HG03521 (cell line): ENCODE data around the gene PLCD3.

ENCODE experiments used
- ATAC-seq: cut with Tn5 transposase; IDR thresholded peaks from one replicate; pipeline ENCODE4 v1.9.1; 2021; ENCODE audit warnings: mild to moderate bottlenecking, moderate library complexity; ENCODE audit not compliant: unreplicated experiment

PLCD3 gene

DNA sequence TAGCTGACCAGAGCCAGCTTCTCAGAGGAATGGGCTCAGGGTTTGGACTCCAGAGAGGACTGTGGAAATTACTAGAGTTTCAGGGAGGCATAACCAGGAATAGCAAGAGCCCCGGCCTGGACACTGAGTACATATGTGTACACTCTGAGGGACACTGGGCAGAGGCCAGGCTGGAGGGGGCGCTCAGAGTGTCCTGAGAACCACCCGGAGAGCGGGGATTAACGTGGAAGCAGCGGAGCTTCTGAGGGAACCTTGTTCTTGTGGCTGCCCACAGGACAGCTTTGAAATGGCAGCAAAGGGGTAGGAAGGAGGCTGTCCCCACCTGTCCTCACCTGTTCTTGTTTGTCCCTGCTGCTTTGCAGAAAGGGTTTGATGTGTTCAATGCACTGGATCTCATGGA lies 27.8 kb downstream of the PLCD3 start:
- no peak for ATAC-seq

DNA sequence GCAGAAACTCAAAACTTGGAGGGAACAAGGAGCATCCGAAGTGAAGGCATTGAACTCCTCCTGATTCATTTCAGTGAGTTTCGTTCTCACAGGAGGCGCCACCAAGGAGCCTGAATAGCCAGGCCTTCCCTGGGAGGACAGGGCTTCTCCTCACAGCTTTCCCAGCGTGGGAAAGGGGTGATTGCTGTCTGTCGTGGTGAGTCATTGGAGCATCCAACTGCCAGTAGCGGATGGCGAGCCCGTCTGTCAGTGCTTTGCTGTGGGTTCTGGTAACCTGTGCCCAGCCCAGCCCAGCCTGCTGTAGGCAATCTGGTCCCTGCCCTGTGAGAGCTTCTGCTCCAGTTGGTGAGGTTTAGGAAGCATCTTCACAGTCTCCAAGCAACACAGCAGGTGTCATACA lies 28.3 kb downstream of the PLCD3 start:
- ATAC-seq = no peak

DNA sequence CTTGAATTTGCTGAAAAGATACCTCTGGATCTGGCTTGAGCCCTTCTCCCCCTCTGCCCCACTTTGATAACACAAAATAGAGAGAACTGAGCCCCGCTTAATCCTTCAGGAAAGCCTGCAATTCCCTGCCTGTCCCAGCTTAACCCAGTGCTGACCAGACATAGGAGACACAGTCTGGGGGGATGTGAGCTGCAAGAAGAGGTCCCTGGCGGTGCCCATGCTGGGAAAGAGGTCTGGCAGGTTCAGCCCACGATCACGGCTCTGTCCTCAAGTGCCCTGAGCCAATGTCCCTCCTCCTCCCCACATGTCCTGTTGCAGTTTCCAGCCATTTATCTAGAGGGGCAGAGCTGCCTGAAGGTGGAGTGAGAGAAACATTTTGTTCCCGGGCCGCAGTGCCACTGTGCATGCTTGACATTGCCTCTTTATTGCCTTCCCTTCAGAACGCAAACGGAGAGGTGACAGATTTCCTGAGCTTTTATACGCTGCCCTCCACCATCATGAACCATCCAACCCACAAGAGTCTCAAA lies 29.0 kb downstream of the PLCD3 start:
- ATAC-seq = no peak

DNA sequence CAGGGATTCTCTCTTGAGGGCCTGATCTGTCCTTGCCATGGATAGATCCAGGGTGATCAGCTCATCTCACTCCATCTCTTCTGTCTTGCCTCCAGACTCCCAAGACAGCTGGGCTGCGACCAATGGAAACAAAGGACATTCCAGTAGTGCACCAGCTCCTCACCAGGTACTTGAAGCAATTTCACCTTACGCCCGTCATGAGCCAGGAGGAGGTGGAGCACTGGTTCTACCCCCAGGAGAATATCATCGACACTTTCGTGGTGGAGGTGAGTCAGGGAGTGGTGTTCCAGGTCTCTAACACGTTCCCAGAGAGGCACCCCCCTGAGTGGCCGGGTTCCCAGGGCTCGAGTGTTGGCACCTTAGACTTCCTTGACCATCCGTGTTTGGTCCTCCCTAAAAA lies 29.5 kb downstream of the PLCD3 start:
- no peak for ATAC-seq

DNA sequence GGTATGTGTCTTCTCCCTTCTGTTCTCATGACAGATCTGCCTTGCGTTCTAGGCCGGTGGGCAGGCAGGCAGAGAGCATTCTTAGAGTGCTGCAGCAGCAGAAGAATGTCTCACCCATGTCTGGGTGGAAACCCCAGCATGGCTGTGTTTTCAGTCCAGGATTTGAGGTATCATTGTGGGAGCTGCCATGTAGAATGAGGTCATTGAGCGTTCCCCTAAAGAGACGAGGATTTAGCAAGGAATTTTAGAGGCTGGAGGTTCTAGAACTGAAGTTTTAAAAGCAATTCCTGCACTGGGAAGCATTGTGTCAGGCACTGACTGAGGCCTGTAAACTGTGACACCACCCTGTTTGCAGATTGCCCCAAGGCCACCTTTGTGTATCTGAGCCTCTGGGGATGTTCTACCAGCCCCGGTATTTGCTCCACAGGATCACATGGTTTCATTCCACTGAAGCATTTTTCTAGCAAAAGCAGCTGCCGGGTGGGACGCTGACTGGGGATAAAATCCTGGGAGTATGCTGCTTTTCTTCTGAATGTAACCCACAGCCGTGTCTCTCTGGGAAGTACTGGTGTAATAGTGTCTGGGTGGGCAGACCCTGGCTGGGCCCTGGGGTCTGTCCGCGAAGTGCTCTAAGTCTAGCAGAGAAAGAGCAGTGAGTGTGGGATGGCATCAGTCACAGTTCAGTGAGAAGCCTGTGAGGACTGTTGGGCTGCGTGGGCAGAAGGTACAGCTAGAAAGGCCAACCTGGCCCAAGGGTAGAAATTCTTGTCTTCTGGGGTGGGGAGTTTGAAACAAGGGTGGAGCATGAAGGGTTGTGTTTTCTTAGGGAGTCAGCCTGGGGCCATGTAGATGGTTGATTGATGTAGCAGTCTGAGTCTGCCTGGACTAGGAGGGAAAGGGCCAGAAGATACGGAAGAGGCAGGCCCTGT lies 30.2 kb downstream of the PLCD3 start:
- no peak for ATAC-seq

DNA sequence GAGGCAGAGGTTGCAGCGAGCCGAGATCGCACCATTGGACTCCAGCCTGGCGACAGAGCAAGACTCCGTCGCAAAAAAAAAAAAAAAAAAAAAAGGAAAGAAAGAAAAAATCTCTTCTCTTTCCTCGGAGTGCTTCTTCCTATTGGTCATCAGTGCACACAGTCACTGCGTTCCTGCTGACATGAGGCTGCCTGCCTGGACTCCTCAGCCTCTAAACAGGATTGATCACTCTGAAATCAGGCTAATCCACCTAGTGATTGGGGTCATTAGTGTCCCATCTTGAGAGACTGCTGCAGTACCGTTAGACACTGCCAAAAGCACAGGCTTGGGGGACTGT lies 30.8 kb downstream of the PLCD3 start:
- ATAC-seq = no peak

DNA sequence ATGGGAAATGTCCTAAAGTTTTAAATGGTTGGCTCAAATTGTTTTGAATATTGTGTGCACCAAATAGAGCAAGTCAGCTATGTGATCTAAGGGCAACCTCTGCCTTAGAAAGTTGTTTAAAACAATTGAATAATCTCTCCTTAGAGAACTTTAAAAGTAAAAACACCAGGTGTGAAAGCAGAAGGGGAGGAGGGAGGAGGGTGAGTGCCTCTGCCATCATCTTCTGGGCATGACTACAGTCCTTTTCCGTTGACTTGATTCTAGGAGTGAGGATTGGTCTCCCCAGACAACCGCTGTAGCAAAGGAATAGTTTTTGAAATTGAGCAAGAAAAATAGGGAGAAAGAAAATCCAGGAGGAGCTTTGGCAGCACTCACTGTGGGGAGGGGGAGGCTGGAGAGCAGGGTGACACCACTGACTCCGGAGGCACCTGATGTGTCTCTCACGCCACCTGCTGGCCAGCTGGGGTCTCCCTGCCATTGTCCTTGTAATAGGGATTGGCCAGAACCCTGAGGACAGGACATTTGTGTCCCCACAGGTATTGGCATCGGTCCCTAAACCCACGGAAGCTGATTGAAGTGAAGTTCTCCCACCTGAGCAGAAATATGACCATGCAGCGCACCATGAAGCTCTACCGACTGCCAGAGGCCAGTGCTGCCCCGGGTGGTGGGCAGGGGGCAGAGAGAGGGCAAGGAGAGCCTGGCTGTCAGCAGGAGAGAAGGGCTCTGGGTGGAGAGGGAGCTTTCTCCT lies 33.3 kb downstream of the PLCD3 start:
- no peak for ATAC-seq

DNA sequence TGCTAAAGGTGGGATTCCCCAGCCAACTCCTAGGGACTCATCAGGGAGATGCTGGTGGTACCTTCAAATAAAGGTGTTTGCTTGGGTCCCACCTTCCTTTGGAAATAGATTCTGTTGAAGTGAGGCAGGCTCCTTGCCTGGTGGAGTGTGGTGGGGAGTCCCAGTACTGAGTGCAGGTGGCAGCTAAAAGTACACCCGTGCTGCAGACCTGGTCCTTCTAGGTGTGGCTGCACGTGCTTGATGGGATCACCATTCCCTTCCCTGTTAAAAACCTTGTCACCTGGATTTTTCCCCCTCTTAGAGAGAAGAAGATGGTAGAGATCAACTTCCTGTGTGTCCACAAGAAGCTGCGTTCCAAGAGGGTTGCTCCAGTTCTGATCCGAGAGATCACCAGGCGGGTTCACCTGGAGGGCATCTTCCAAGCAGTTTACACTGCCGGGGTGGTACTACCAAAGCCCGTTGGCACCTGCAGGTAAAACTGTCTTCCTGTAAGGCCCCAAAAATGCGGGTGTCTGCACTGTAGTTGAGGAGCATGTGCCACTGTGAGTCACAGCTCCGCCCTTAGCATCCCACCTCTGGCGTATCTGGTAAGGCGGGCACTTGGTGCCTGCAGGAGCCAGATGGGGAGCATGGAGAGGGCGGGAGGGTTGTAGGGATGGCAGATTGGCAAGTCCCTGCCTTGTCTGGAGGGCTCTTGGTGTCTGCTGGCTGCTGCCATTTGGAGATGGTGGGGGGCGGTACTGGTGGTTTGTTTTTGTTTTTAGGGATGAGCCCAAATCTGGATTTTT lies 34.0 kb downstream of the PLCD3 start:
- no peak for ATAC-seq

DNA sequence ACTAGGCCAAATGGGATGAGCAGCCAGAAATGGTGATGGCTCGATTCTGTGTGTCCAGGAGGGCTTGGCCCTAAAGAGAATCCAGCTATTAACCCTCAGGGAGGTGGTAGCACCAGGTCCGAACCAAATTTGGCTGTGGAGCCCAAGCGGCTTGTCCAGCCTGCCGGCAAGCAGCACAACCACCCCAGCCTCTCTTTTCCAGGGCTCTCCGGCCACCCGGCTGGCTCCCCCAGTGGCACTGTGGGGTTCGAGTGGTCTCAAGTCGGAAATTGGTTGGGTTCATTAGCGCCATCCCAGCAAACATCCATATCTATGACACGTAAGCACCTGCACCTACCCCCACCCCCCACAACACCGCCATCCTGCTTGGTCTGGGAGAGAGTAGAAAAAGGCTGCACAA lies 35.4 kb downstream of the PLCD3 start:
- no peak for ATAC-seq

DNA sequence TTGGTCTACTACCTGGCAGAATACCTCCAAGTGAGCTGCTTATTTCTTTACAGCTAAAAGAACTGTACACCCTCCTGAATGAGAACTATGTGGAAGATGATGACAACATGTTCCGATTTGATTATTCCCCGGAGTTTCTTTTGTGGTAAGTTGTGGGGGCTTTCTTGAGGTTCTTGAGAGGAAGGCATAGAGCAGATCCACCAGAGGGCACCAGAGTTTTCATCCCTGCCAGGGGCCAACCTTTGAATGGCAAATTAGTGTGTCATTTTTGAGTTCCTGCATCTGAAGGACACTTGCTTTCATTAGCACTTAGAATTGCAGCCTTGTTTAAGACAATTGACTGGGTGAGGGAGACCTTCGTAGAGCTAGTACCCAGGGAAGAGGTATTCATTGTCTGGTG lies 36.2 kb downstream of the PLCD3 start:
- no peak for ATAC-seq

DNA sequence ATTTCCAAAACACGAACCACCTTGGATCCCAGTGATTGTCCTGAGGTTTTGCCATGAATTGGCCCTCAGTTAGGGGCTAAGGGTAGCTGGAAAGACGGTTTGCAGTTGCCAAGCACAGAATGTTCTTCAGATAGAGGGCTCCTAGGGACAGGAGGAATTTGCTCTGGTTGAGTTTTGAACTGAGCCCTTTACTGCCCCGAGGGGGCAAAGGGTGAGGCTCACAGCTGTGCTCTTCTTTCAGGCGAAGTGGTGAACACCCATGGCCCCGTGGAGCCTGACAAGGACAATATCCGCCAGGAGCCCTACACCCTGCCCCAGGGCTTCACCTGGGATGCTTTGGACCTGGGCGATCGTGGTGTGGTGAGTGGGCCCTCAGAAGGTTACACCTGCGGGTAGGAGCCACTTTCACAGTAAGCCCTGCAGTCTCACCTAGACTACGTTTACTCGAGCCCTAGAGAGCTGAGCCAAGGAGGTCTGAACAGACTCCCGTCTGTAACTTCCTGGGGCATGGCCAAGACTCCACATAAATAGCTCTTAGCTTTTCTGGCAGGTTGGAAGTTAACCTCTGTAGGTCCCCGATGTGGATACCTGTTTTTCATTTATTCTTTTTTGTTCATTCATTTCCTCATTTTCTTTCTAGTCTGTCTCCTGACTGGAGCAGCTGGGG lies 38.7 kb downstream of the PLCD3 start:
- ATAC-seq = no peak

DNA sequence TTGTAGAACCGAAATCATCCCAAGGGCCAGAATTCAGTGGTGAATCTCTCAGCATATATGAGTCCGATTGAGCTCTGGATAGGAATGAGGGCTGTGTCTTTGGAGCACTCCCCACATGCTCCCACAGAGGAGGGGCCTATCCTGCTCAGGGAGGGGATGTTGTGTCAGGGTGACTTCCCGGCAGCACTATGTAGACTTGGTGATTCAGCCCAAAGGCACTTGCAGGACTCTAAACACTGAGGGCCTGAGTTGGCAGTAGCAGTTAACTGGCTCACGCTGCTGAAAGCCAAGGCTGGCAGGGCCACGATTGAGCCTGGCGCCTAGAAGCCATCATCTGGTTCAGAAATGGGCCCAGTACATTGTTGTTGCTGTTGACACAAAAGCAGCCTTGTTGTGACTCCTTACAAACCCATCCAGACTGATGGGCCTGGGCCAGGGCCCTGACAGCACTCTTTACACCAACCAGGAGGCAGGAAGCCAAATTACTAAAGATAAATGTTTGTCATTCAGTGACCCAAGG lies 39.3 kb downstream of the PLCD3 start:
- no peak for ATAC-seq

DNA sequence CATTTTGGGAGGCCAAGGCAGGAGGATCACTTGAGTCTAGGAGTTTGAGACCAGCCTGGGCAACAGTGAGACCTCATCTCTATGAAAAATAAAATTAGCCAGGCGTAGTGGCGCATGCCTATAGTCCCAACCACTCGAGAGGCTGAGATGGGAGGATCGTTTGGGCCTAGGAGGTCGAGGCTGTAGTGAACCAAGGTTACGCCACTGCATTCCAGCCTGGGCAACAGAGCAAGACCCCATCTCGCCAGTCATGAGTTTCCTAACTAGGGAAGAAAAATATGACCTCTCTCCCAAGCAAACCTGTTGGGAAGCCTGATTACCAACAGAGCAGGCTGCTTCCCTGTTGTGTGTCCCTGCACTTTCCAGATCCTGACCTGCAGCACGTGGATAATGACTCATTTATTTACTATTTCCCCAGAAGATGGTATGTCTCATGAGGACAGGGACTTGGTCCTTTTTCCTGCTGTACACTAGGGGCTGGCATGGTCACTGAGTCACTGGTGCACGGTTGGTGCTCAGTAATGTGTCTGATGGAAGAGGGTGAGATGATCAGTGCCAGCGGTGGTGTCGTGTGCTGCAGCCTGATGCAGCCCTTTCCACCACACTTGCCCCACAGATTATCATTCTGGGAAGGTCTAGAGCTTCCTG lies 40.4 kb downstream of the PLCD3 start:
- no peak for ATAC-seq

DNA sequence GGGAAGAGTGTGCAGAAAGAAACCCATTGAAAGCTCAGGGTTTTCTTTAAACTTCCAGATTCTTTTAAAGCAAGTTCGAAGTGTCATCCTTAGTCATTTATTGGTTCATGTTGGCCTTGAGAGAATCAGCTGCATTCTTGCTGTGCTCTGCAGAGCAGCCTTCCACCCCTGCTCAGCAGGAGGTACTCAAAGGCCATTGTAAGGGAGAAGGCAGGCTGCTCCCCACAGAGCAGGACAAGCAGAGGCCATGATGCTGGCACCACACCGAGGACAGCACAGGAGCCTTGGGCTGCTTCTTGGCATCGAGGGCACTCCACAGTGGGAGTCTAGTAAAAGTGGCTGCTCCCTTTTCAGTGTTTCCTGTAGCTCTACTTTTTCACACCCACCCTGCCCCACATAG lies 41.6 kb downstream of the PLCD3 start:
- no peak for ATAC-seq

DNA sequence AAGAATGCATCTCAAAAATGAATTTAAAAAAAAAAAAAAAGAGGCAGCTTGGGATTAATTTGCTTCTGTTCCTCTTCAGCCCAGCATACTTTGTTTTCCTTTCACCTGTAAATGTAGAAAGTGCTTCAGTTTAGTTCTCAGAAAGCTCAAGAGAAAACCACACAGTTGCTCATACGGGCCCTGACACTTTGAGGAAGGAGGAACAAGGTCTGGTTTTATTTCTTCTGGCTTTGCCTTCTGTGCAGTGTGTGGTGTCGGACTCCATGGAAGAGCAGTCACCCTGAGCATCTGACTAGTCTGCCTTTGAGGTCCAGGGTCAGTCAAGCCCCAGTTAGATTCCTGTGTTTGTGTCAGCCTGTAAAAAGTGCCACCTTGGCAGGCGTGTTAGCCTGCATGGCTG lies 43.6 kb downstream of the PLCD3 start:
- no peak for ATAC-seq

DNA sequence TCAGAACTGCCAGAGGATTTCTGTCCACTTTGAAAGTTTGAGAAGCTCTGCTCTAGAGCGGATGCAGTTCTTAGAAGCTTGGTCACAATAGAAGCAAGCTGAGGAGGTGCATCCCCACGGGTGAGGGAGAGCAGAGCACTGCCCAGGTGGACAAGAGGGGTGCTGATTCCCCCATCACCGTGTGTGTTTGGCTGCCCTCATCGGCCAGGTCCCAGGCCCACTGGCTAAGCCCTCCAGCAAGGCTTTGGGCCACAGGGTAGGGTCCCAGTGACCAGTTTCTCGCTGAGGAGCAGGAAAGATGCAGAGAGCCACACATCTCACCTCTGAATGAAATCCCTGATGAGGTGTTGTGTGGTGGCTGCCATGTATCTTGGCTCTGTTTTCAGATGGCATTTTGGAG lies 44.3 kb downstream of the PLCD3 start:
- no peak for ATAC-seq

DNA sequence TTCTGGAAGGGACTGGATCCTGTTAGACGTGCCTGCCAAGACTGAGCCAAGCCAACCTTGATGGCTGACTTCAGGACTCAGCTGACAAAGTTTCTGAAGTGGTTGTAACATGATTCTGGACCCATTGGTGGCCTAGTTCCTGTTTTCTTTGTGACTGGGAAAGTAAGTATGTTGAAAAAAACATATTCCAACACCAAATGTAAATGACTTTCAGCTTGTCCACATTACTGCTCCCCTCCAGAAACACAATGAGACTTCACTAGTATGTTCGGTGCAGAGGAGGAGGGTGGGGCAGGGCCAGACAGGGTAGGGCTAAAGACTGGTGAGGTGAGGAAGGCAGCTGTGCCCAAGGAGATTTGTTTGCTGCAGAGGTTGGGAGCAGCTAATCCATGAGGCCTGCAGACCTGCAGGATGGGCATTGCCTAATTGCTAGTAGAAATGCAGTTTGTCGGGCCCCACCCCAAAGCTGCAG lies 44.8 kb downstream of the PLCD3 start:
- ATAC-seq = no peak

DNA sequence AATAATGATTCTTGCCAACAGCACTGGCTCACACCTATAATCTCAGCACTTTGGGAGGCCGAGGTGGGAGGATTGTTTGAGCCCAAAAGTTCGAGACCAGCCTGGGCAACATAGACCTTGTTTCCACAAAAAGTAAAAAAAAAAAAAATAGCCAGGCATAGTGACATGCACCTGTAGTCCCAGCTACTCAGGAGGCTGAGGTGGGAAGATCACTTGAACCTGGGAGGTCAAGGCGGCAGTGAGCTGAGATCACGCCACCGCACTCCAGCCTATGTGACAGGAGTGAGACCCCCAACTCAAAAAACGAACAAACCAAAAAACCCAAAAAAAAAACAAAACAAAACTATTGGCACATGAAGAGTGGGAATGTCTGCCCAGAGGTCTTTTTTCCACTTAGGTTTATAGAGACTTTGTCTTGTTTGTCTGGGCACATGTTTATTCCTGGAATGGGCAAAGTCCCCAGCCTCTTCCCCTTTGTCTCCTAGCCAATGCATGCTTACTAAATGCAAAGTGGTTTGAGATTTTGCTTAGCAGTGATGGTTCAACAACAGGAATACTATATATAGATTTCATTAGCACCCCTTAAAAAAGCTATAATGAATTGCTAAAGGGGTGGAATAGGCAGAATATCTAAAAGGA lies 45.3 kb downstream of the PLCD3 start:
- ATAC-seq = no peak

DNA sequence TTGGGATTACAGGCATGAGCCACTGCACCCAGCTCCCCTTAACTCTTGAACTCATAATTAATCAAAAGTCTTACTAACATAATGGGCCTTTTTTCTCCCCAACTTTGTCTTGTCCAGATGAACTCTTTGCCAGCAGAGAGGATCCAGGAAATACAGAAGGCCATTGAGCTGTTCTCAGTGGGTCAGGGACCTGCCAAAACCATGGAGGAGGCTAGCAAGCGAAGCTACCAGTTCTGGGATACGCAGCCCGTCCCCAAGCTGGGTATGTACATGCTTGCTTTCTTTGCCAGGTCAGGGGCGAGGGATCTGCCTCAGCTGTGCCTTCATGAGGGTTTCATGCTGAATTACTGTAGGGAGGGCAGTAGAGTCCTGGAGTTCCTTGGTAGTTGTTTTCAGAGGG lies 45.9 kb downstream of the PLCD3 start:
- no peak for ATAC-seq
